Endothelial cell of umbilical vein (primary cell): ENCODE data around the gene MID1. TPM values are rescaled to one million over a fixed set of nuclear protein-coding genes. Genes with fewer than 3 reads are reported as not detected.

ENCODE experiments used
- BruUV-seq: library from RNA; stranded (reverse); fragments of 400-500 nt; replicated peaks from 2 replicates; lab custom pipeline; 2021; lab: Mats Ljungman, UMichigan
- CTCF ChIA-PET: fragments of 300-600, 350-600 bp; sonication (Branson Sonifier 250); formaldehyde crosslinking; loops from one replicate; lab custom pipeline; 2021; ENCODE audit warnings: antibody characterized with exemption, inconsistent platforms; lab: Charles Lee
- POLR2A ChIA-PET: fragments of 300-600, 350-600 bp; sonication (Branson Sonifier 250); formaldehyde crosslinking; loops from one replicate; lab custom pipeline; 2021; ENCODE audit warnings: antibody characterized with exemption, inconsistent platforms; lab: Charles Lee
- DNase-seq: peaks from one replicate; pipeline ENCODE4 v3.0.0-alpha.2; 2011; ENCODE audit warnings: low read depth, low spot score
- FAIRE-seq: peaks from 2 replicates; lab custom pipeline; 2011; peaks lifted over from hg19 to GRCh38; lab: Jason Lieb, UNC
- H2AFZ ChIP-seq: 2 replicates; pipeline ENCODE4 v1.6.0; 2012; ENCODE audit warnings: low read depth, low read length, control low read depth, inconsistent platforms
- H3K27ac ChIP-seq: 2 replicates; pipeline ENCODE4 v1.5.1; 2011; ENCODE audit warnings: low read depth, mild to moderate bottlenecking, control low read depth, low read length, moderate library complexity; ENCODE audit not compliant: insufficient read depth
- H3K27me3 ChIP-seq, 2 experiments: 2 replicates each; pipeline versions ENCODE4 v1.6.0 to v1.6.1; 2011; ENCODE audit warnings: low read length in 2 of 2, mixed read lengths in 1 of 2; ENCODE audit not compliant: control insufficient read depth in 2 of 2, insufficient read depth in 2 of 2
- H3K36me3 ChIP-seq, 2 experiments: 2 replicates in 1 of 2; 3 replicates in 1 of 2; pipeline ENCODE4 v1.5.1; 2011; ENCODE audit warnings: low read length in 2 of 2, mild to moderate bottlenecking in 1 of 2, moderate library complexity in 1 of 2; ENCODE audit not compliant: control insufficient read depth in 2 of 2, insufficient read depth in 2 of 2; ENCODE audit errors: extremely low read depth in 1 of 2
- H3K4me1 ChIP-seq: 3 replicates; pipeline ENCODE4 v1.5.1; 2011; ENCODE audit warnings: mild to moderate bottlenecking, low read length; ENCODE audit not compliant: control insufficient read depth, insufficient read depth; ENCODE audit errors: extremely low read depth
- H3K4me2 ChIP-seq: 2 replicates; pipeline ENCODE4 v1.6.1; 2011; ENCODE audit warnings: low read length, control low read depth, mixed read lengths; ENCODE audit not compliant: insufficient read depth
- H3K4me3 ChIP-seq, 3 experiments: fragments of 200-600 bp in 1 of 3; sonication (generic), shearing (Covaris generic) in 1 of 3; replicated peaks in 1 of 3; 2 replicates each; pipeline ENCODE4 v1.5.1; 2011 to 2016; ENCODE audit warnings: control low read depth in 3 of 3, low read length in 3 of 3, mild to moderate bottlenecking in 2 of 3, inconsistent platforms in 1 of 3, low read depth in 1 of 3, moderate library complexity in 1 of 3; ENCODE audit not compliant: insufficient read depth in 1 of 3
- H3K79me2 ChIP-seq: 2 replicates; pipeline ENCODE4 v1.6.0; 2012; ENCODE audit warnings: low read length, inconsistent platforms; ENCODE audit not compliant: control insufficient read depth, insufficient read depth
- H3K9ac ChIP-seq: replicated peaks from 2 replicates; pipeline ENCODE3; 2011; ENCODE audit warnings: low read length, control low read depth; ENCODE audit not compliant: insufficient read depth; ENCODE audit errors: extremely low read depth
- H3K9me1 ChIP-seq: replicated peaks from 3 replicates; pipeline ENCODE4 v1.6.0; 2011; ENCODE audit warnings: mild to moderate bottlenecking, low read length; ENCODE audit not compliant: control insufficient read depth, insufficient read depth; ENCODE audit errors: extremely low read depth
- H3K9me3 ChIP-seq: replicated peaks from 2 replicates; pipeline ENCODE4 v1.5.1; 2012; ENCODE audit warnings: low read length, inconsistent platforms; ENCODE audit not compliant: control insufficient read depth, insufficient read depth
- H4K20me1 ChIP-seq: replicated peaks from 2 replicates; pipeline ENCODE3; 2011; ENCODE audit warnings: mild to moderate bottlenecking, low read length; ENCODE audit not compliant: control insufficient read depth, insufficient read depth; ENCODE audit errors: extremely low read depth
- EZH2 ChIP-seq: IDR thresholded peaks from 2 replicates; pipeline ENCODE4 v1.6.1; 2012; ENCODE audit warnings: borderline replicate concordance, low read depth, mild to moderate bottlenecking, moderate library complexity, low read length, inconsistent platforms; ENCODE audit not compliant: severe bottlenecking
- FOS ChIP-seq: IDR thresholded peaks from 2 replicates; pipeline ENCODE4 v1.6.1; 2011; ENCODE audit warnings: mild to moderate bottlenecking, low read length, moderate library complexity, borderline replicate concordance; ENCODE audit not compliant: insufficient read depth
- GATA2 ChIP-seq: IDR thresholded peaks from 2 replicates; pipeline ENCODE4 v1.7.0; 2011; ENCODE audit warnings: low read depth, mild to moderate bottlenecking, moderate library complexity, mixed read lengths, low read length; ENCODE audit not compliant: insufficient read length, insufficient read depth
- JUN ChIP-seq: IDR thresholded peaks from 2 replicates; pipeline ENCODE4 v1.6.1; 2011; ENCODE audit warnings: borderline replicate concordance, low read depth; ENCODE audit not compliant: insufficient read length, insufficient read depth
- MYC ChIP-seq: IDR thresholded peaks from one replicate; pipeline ENCODE4 v1.6.1; 2011; ENCODE audit warnings: mild to moderate bottlenecking, low read depth, low read length
- POLR2A ChIP-seq: IDR thresholded peaks from 2 replicates; pipeline ENCODE4 v1.6.1; 2012; ENCODE audit warnings: low read depth, mild to moderate bottlenecking, control low read depth, low read length
- POLR2AphosphoS5 ChIP-seq: IDR thresholded peaks from 2 replicates; pipeline ENCODE4 v1.6.1; 2012; ENCODE audit warnings: low read depth, mild to moderate bottlenecking, control low read depth, low read length, moderate library complexity; ENCODE audit not compliant: insufficient read depth
- dilution Hi-C: fragments of 300-500 bp; cut with MboI; formaldehyde crosslinking; loops from one replicate; pipeline ENCODE4 v1.15.0; 2019; ENCODE audit warnings: low sequenced_read_pairs; ENCODE audit not compliant: extremely low pct_ligation_motif_present
- intact Hi-C: fragments of 100-400 bp; cut with micrococcal nuclease; formaldehyde crosslinking; loops from one replicate; pipeline ENCODE4 v1.10.0; 2022
- polyA plus RNA-seq, 4 experiments: library from polyadenylated mRNA; depleted of rRNA in 3 of 4; stranded (reverse) in 3 of 4; unstranded in 1 of 4; fragments of >200 nt; gene quantifications; 2 replicates each; pipeline versions ENCODE4 v1.2.1 to v1.2.3, GENCODE V29; 2011 to 2012; ENCODE audit warnings: missing spikeins in 1 of 4
- total RNA-seq: library from RNA; stranded (reverse); gene quantifications from 2 replicates; pipeline ENCODE4 v1.2.3, GENCODE V29; 2021
- TF ChIP-seq, protein P1 (sequence below), 2 donors: IDR thresholded peaks; 1 replicate in 1 of 2; 2 replicates in 1 of 2; pipeline ENCODE4 v1.5.1; 2011; ENCODE audit warnings: low read length in 2 of 2, mild to moderate bottlenecking in 2 of 2, moderate library complexity in 2 of 2, control low read depth in 1 of 2, inconsistent platforms in 1 of 2, low read depth in 1 of 2; ENCODE audit not compliant: insufficient read depth in 1 of 2; ENCODE audit errors: extremely low read depth in 1 of 2
- TF ChIP-seq, protein P2 (sequence below): IDR thresholded peaks from 2 replicates; pipeline ENCODE4 v1.6.1; 2011; ENCODE audit not compliant: insufficient read depth, insufficient read length

The MID1 gene
- total and polyA plus RNA-seq, 2 donors (not counting 3 experiments of a cell fraction or from before 2014, with no cell fraction given) = 21.3 to 29.8 TPM

DNA sequence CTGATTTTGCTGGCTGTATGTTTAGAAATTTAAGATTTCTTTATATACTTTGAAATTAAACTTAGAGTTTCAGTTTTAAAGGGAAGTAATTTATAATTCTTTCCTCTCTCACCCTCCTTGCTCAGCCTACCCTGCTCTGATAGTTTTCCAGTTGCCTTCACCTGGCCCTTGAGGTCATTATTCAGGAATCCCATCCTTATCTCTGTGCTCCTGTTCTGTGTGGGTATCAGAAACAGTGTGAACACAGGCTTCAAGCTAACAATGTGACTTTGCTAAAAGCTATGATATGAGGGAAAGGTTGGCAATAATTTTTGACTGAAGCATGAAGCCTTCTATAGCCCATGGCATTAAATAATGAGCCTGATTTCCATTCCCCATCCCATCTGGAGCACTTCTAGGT, 128.1 kb downstream of the MID1 start:
- H3K9me1 ChIP-seq = no peaks in the 10 kb centered on the region
- H3K4me2 ChIP-seq = no peak overlapping the region
- intact Hi-C loops = no loop called here
- no peaks in the 10 kb centered on the region for H3K36me3 ChIP-seq
- H3K4me3 ChIP-seq = no peak overlapping the region
- ChIA-PET CTCF (no interaction called here), POLR2A (no interaction called here)
- H2AFZ ChIP-seq = no peak overlapping the region
- H3K27ac ChIP-seq = no peak overlapping the region
- DNase-seq (no peak), FAIRE-seq (peak; percentile 60)
- dilution Hi-C loops = no loop called here
- no peaks in the 10 kb centered on the region for H3K79me2 ChIP-seq
- TF ChIP-seq POLR2AphosphoS5 = no peak
- TF ChIP-seq, protein P1, sequence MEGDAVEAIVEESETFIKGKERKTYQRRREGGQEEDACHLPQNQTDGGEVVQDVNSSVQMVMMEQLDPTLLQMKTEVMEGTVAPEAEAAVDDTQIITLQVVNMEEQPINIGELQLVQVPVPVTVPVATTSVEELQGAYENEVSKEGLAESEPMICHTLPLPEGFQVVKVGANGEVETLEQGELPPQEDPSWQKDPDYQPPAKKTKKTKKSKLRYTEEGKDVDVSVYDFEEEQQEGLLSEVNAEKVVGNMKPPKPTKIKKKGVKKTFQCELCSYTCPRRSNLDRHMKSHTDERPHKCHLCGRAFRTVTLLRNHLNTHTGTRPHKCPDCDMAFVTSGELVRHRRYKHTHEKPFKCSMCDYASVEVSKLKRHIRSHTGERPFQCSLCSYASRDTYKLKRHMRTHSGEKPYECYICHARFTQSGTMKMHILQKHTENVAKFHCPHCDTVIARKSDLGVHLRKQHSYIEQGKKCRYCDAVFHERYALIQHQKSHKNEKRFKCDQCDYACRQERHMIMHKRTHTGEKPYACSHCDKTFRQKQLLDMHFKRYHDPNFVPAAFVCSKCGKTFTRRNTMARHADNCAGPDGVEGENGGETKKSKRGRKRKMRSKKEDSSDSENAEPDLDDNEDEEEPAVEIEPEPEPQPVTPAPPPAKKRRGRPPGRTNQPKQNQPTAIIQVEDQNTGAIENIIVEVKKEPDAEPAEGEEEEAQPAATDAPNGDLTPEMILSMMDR (IDR thresholded peaks at IDR 0.05; ENCODE audit: extremely low read depth in 1 of 2, insufficient read depth in 1 of 2, low read depth in 1 of 2, low read length in 2 of 2) = no peak
- TF ChIP-seq, protein P2, sequence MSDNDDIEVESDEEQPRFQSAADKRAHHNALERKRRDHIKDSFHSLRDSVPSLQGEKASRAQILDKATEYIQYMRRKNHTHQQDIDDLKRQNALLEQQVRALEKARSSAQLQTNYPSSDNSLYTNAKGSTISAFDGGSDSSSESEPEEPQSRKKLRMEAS = no peak
- no peak for TF ChIP-seq MYC
- no peak for TF ChIP-seq FOS
- TF ChIP-seq EZH2 = no peak
- TF ChIP-seq GATA2 = no peak
- TF ChIP-seq POLR2A = no peak
- no peak for TF ChIP-seq JUN
- no peak overlapping the region for H3K9ac ChIP-seq
- H3K9me3 ChIP-seq = no peaks in the 10 kb centered on the region
- BruUV-seq = no TSS peak
- no peaks in the 10 kb centered on the region for H3K27me3 ChIP-seq
- peaks cover 14% of the 10 kb centered on the region for H3K4me1 ChIP-seq
- H4K20me1 ChIP-seq = no peaks in the 10 kb centered on the region
